ENCODE measurements around the gene ZCCHC24.
A peak's percentile ranks its signal among the peaks of the same experiment; 100 is the strongest.

ZCCHC24 gene

DNA sequence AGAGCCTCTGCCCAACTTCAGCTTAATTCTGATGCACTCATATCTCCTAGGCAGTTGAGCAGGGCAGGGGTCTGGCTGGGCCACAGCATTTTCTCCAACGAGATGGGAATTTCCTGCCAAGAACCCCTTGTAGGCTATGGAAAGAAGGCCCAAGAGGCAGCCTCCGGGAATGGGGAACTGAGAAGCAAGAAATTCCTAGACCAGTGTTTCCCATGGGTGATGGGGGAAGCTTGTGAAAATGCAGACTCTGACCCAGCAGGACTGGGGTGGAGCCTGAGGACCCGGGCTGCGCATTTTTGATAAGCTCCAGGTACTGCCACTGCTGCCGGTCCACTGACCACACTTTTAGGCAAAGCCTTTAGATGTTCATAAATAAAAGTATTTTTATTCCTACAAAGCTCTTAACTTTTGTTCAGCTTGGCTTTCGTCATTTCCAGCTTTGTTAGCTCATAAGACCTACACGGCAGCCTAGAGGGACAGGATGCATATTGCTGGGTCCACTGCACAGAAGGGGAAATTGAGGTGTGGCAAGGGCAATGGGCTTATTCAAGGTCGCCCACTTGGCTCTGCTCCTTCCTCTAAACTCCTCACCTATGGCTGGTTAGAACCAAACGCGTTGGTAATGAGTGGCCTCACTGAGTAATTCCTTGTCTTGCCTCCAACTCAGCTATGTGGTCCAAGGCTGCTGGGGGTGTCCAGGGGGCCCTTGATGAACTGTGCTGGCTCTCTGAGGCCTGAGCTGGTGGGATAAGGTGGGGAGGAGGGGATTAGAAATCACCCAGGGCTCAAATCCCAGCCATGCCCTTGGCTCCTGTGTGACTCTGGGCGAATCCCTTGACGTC, 29.5 kb downstream of the ZCCHC24 start:
- DNase-seq = peak in 4 of 10 donors; percentile 7 to 65 (median 48)
- intact Hi-C loops (cut with DNase I) = no loop called here

DNA sequence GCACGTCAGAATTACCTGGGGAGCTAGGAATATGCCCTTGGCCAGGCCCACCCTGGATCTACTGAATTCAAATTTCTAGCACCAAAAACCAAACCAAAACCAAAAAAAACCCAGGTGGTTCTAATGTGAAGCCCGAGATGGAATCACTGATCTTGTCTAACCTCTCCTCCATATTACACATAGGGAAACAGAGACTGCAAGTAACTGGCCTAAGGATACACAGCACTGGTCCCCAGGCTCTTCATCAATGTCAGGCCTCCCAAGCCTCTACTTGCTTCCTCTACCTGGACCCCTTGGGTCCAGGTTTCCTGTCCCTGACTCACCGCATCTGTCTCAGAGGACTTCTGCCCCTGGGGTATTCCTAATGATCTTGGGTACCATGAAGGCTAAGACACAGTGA, 30.7 kb downstream of the ZCCHC24 start:
- DNase-seq = peak in 1 of 10 donors; percentile 2
- intact Hi-C loops (cut with DNase I) = no loop called here

DNA sequence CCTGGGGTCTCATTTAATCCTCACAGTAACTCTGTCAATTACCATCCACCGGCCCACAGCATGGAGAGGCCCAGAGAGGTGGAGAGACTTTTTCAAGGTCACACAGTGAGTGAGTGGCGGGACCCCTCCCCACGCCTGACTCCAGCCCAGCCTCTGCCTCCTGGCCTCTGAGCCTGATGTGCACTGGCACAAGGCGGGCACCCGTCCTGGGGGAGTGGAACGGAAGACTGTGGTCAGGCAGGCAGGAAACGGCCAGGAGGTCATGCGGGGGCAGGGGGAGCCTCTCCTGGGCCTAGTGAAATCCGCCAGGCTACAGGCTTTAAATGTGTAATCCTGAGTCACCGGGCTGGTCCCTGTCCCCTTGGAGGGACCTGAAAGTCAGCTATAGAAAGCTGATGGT, 32.2 kb downstream of the ZCCHC24 start:
- intact Hi-C loops (cut with DNase I) = no loop called here
- peak in 4 of 10 donors; percentile 19 to 84 (median 76) for DNase-seq

DNA sequence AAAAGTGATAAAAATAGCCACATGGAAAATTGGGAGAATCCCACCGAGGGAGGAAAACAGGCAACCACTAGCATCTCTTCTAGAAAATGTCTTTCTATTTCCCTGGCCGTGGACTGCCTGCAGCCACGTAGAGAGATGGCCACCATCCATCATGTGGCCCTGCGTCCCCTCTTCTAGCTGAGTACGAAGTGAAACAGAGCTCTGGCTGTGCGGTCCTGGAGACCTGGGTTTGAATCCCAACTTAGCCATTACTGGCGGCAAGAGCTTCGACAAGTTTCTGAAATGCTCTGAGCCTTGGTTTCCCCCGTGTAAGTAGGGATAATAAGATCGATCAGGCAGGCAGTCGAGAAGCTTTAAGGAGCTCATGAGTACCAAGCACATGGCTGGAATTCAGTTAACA, 32.9 kb downstream of the ZCCHC24 start:
- intact Hi-C loops (cut with DNase I) = no loop called here
- DNase-seq = peak in 2 of 10 donors; percentile 34 to 55

DNA sequence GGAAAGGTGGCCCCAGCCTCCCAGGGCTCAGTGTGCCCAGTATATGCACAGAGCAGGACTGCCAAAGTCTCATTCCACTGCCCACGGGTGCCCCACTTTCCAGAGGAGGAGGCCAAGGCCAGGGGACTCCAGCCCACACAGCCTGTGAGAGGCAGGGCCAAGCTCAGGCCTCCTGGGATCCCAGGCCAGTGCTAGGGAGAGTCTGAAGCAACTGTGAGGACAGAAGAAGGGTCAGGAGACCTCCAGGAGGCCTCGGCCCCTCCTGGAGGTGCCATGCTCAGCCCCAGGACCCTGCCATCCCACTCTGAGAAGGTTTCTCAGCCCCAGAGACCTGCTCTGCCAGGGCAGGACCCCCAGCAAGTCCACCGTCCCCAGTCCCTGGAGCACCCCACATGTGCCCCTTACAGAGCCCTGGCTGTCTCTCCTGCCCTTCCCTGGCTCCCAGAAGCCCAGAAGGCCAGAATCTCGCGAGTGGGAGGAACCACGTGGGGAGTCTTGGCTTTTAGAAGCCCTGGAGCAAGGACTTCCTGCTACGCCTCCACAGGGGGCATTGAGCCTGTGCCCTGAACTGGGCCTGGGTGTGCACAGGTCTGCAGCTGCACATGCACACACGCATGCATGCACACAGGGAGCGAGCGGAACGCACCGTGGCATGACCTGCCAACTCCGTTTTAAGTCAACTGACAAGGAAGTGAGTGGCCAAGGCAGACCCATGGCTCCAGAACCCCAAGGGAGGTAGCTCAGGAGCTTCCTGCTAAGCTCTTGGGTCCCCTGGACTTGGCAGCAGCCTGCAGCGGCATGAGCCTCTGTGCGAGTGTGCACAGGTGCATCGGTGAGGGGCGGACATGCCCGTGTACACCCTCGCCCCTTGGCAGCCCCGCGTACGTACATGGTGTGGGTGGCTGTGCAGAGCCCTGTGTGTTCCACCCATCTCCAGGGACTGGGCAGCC, 33.6 kb downstream of the ZCCHC24 start:
- intact Hi-C loops (cut with DNase I) = no loop called here
- peak in 4 of 10 donors; percentile 5 to 81 (median 72) for DNase-seq

DNA sequence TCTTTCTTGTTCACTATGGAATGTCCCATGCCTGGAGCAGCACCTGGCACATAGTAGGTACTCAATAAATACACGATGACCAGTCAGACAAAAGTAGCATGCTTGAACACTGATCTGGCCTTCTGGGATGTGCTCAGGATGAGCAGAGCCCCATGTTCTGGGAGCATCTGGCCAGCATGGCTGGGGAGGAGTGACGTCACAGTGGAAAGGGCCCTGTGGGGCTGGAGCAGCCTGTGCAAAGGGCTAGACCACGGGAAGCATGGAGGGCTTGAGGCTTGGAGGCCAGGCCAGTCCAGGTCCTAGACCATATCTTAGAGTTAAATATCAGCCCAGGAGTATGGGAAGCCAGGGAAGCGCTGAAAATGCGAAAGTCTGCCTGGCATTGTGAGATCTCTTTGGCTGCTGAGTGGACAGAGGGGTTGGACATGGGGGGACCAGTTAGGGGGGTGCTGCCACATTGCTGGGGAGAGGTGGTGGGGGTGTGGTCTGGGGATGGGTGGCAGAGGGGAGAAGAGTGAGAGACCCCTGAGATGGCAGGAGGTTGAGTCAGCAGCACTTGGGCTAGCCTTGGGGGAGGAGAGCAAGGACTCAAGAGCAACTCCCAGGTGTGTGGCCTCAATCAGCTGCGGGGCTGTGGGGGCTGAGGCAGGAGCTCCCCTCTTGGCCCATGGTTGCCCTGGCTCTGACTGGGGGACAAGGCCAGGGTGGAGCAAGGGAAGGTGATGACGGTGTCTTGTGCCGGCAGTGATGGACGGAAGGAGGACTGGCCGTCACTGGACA, 34.9 kb downstream of the ZCCHC24 start:
- intact Hi-C loops (cut with DNase I) = no loop called here
- DNase-seq = peak in 4 of 10 donors; percentile 50 to 93 (median 62)

DNA sequence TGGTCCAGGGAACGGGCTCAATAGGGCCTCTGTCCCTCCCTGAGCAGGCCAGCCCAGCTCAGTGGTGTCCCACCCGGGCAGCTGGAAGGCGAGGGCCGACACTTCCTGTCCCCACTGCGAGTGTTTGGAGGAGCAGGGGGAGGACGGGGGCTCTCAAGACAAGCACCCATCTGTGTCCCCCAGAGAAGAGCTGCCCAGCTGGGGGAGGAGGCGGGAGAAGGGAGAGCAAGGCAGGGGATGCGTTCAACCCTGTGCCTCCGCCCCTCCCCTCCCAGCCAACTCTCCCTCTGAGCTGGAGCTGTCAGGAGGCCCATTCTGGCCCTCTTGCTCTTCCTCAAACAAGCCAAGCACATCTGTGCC, 35.7 kb downstream of the ZCCHC24 start:
- intact Hi-C loops (cut with DNase I) = loop anchor here (1.0 kb wide), 1 partner anchor 33 kb away; no protein-coding TSS in a partner anchor
- peak; percentile 87 to 100 (median 94) for DNase-seq

DNA sequence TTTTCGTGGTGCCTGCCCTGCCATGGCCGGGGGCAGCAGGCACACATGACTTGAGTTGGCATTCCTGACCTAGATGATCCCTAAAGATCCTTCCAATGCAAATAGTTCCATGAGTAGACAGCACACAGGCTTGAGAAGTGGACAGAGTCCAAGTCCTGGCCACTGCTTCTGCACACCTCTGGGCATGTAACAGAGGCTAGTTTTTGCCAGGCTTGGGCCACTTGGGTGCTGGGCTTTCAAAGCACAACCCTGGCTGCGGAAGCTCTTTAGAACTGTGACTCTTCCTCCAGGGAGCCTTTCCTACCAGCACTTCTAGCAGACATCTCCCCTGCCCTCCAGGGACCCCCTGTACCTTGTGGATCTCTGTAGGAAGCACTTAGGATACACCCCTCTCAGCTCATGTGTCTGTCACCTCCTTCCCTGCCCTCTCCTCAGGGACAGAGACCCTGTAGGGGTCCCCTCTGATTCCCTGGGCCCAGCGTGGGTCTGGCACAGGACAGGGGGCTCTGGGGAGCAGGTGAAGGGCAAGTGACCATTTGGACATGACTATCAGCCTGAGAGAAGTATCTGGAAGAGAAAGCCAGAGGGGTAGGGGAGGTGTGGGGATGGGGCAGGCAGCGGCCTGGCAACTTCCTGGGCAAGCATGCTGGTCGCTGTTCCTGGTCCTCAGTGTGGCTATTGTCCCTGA, 36.2 kb downstream of the ZCCHC24 start:
- intact Hi-C loops (cut with DNase I) = loop anchor here (1.0 kb wide), 1 partner anchor 33 kb away; no protein-coding TSS in a partner anchor
- DNase-seq = peak in 3 of 10 donors; percentile 39 to 77 (median 65)

DNA sequence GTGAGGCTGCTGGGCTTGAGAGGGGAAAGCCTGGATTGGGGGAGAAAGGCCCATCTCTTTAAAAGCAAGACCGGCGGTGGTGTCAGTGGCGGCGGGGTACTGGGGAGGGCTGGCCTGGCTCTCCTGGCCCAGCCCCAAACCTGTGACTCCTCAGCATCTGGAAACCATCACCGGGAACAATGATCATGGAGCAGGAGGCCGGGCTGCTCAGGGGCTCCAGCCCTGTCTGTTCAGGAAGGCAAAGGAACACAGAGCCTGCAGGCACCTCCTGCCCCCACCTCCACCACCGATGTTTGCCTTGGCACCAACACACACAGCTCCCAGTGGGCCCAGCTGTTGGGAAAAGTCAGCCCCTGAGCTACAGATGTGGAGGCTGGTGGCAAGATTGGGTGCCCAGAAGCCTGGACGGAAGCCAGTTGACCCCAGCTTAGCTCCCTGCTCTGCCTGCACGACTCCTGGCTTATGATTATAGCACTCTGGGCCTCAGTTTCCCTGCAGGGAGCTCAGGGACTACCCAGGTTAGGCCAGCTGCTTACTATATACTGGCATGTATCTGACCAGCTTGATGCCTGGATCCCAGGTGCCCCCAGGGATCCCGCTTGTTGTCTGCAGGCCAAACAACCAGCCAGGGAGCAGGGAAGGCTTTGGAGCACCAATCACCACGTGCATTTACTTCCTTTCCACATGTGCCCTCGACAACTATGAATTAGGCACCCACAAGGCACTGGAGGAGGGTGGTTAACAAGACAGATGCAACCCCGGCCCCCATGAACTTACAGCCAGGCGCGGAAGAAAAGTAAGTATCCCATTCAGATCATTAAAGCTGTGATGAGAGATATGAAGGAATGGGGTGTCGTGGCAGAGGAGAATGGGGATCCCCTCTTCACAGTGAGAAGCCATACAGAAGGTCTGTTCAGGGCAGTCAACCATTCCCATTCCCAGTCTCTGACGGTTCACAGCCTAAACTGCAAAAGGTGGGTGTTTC, 37.3 kb downstream of the ZCCHC24 start:
- DNase-seq = peak in 5 of 10 donors; percentile 24 to 87 (median 74)

DNA sequence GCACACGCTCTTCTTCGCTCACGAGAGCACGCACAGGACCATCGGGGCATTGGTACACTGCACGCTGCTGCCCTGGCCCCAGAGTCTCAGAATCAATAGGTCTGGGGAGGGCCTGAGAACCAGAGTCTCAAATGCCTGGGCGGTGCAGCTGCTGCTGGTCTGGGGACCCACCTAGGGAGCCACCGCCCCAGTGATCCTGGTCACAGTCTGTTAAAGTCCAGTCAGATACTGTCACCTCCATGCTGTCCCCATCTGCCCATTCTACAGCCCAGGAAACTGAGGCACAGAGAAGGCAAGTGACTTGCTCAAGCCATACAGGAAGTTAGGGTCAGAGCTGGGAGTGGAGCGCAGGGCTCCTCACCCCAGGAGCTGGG, 38.0 kb downstream of the ZCCHC24 start:
- peak in 2 of 10 donors; percentile 13 to 21 for DNase-seq
- intact Hi-C loops (cut with DNase I) = no loop called here

More for the DNA sequence above, 37.3 kb downstream of the ZCCHC24 start:
- intact Hi-C loops (cut with DNase I) = no loop called here

DNA sequence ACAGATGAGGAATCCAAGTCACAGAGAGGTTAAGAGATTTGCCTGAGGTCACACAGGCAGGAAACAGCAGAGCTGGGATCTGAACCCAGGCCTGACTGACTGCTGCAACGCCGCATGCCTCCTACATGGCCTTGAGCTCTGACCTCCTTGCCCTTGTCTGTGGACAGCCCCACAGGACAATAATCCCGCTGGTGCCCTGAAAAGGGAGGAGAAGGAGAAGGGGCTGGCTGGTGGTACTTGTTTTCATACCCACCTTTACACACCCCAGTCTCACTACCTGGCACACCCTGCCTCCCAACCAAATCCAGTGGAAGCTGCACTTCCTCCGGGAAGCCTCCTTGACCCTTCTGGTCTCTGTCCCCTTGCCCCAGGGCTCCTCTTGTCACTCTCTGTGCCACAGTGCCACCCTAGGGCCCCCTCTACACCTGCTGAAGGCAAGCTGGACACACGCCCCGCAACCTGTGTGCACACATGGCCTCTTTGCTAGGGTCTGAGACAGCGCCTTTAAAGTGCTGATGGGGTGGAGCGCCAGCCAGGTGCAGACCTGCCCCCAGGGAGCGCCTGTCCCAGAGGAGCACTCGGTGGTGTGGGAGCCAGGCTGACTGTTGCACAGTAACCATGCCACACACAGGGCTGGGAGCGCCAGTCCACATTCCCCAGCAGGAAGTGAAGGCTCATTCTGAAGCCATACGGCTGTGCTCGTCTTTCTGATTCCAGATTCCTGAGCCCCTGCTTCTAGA, 38.6 kb downstream of the ZCCHC24 start:
- peak in 5 of 10 donors; percentile 12 to 72 (median 62) for DNase-seq
- intact Hi-C loops (cut with DNase I) = no loop called here

DNA sequence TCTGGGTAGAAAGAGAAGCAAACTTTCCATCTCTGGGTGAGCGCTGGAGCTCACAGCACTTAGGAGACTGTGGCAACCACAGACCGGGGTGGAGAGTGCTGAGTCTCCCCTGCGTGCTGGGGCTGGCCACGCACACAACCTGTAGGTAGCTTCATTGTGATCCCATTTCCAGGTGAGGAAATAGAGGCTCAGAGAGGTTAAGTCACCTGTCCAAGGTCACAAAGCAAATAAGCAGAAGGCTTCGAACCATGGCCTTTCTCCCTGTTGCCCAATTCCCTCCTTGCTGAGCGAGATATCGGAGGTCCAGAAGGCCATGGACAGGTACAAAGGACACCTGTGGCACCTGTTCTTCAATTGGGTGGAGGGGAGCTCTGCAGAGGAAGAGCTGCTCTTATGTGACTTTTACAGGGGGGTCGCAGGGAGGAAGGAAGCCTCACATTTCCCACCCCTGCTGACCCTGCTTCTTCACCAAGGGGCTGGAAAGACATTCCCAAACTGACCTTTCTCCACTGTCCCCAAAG, 39.4 kb downstream of the ZCCHC24 start:
- peak in 2 of 10 donors; percentile 2 to 46 for DNase-seq
- intact Hi-C loops (cut with DNase I) = no loop called here

DNA sequence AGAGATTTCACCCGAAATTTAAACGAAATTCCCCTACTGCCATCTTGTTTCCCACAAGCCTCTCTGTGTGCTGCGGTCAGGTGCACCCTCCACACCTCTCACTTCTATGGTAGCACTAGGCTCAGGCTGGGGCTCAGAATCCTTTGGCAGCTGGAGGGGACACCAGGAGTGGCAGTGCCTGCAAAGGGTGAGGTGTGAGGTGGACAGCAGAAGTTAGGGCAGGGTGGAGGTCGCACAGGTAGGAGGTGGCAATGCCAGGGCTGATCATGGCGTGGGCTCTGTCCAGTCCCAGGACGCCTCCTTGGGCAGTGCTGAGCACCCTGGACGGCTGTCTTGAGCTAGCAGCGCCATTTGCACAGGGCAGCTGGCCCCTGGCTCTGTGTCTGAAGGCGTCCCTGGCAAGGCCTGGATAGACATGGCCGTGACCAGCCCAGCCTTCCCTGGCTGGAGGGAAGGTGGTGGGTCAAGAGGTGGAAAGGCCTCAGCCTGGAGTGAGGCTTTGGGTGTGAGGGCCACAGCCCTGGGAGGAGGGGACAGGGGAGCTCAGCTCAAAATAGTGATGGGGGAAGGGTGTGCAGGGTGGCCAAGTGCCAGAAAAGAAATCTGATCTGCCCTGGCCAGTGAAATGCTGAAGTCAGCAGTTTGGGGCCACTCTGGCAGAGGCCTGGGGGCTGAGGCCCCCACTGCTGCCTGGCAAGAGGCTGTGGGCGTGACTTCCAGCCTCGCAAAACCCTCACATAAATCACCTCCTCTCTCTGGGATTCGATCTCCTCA, 40.0 kb downstream of the ZCCHC24 start:
- intact Hi-C loops (cut with DNase I) = no loop called here
- DNase-seq = peak in 5 of 10 donors; percentile 15 to 79 (median 64)

DNA sequence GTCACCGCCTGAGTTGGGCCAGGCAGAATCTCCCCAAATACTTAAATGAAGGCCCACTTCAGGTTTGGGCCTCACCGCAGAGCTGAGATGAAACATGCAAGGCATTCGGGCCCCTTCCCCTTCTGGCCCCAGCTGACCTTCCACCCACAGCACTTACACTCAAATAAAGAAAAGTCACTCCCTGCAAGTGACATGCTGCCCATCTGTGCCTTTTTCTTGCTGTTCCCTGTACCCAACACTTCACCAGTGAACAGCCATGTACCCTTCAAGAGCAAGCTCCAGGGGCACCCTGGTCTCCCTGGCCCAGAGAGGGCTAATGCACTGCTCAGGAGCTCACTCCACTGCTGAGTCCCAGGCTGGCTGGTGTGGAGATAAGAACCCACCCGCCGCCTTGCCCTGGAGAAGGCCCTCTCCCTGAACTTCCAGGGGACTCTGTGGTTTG, 40.7 kb downstream of the ZCCHC24 start:
- peak in 6 of 10 donors; percentile 3 to 80 (median 30) for DNase-seq
- intact Hi-C loops (cut with DNase I) = no loop called here

DNA sequence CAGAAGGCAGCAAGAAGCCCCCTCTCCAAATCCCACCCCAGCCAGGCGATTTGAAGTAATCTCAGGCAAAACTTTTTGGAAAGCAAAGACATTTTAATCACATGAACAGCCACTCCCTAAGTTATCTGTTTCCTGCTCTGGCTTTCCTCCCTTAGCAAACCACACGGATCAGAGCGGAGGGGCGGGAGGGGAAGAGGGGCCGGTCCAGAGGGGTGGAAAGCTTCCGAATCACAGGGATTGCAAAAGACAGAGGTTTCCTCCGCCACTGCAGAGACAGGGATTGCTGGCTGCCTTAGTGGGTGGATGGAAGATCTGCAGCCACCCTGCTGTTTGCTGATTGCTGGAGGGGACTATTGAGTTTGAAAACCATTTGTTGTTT, 41.2 kb downstream of the ZCCHC24 start:
- intact Hi-C loops (cut with DNase I) = no loop called here
- DNase-seq = peak in 3 of 10 donors; percentile 18 to 71 (median 23)

DNA sequence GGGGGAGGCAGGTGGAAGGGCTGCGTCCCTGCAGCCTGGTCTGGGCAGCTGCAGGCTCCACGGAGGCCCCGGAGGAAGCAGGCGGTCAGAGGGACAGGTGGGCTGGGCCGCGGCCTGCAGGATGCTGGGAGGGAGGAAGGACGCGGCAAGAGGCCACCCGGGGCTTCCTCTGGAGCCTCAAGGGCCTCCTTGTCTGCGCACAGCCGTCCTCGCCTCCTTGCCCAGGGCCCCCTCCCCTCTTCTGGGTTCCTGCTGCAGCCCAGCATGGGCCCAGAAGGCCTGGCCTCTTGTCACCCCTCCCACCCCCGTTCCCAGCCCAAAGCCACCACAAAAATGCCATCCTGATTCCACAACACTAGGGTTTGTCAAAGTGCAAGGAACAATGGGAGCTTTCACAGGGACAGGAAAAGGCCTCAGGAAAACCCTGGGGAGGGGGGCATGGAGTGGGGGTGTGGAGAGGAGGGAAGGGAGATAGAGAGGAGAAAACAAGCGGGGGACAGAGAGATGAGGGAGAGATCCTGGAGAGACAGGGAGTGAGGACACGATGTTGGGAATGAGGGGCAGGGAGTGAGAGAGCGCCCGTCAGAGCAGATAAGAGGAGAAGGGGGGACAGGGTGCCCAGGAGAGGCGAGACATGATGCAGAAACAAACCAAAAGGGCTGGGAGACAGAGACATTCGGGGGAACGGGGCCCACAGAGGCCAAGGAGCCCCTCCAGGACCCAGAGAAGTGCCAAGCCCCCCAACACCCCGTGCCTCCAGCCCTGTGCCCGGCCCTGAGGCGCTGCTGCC, 41.8 kb downstream of the ZCCHC24 start:
- DNase-seq = peak in 9 of 10 donors; percentile 44 to 91 (median 66)
- intact Hi-C loops (cut with DNase I) = no loop called here

All from posterior cingulate gyrus (tissue), 11 donors.